HPDE6-E6E7 (cell line): Measurements from ENCODE around the gene MASP2.
"Not testable (repeated sequence)": the region's sequence is repeated elsewhere in the genome, so short reads cannot be mapped to it uniquely, and the experiment has no call there.

Experiments used
- DNase-seq: peaks from one replicate; pipeline ENCODE4 v3.0.0; 2011; ENCODE audit warnings: missing footprints; ENCODE audit errors: extremely low spot score

MASP2 gene

GRCh38 chr1:11046625-11047365 is at the start of gene MASP2:
Gene MASP2 (minus strand): TSS chr1:11047239. CDS start chr1:11047207, 32 bp downstream.
- DNase-seq, result no peak

DNA sequence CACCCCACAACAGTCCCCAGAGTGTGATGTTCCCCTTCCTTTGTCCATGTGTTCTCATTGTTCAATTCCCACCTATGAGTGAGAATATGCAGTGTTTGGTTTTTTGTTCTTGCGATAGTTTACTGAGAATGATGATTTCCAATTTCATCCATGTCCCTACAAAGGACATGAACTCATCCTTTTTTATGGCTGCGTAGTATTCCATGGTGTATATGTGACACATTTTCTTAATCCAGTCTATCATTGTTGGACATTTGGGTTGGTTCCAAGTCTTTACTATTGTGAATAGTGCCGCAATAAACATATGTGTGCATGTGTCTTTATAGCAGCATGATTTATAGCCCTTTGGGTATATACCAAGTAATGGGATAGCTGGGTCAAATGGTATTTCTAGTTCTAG is 36.7 kb upstream of the MASP2 start:
- not testable (repeated sequence) for DNase-seq

- DNase-seq, result no peak
These were observed 33.9 kb upstream of the MASP2 start for GRCh38 chr1:11080931-11081330.

- DNase-seq, result no peak
These were observed 31.6 kb upstream of the MASP2 start for GRCh38 chr1:11078631-11079030.

GRCh38 chr1:11073398-11073797 is 26.4 kb upstream of the MASP2 start:
- DNase-seq, result not testable (repeated sequence)

DNA sequence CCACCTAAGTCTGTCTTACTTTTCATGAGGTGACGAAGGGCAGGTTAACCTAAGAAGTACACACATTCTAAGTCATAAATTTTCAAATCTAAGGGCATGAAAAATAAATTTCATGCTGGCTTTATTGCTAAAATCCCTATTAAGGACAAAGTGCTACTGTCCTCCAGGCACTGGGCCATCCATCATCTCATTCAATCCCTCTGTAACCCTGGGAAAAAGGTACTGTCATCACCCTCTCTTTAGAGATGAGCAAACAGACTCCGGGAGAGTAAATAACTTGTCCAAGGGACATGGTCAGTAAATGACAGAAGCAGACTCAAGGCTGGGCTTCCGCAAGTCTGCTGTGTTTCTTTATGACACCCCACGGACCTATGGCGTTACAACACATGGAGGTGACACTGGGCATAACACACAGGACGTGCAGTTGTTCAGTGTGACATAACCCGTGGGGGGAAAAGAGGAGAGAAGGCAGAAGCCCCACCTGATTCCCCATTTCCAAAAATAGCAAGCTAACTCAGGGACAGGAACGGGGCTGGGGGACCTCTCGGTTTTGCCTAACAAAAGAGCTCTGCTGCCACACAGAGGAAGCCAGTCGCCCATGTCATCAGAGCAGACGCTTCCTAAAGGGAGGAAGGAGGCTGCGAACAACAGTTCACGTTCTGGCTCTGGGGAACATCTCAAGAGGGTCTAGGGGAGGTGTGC is 25.3 kb upstream of the MASP2 start:
- no peak for DNase-seq

- no peak for DNase-seq
These were observed 24.6 kb upstream of the MASP2 start for GRCh38 chr1:11071463-11072215.

DNA sequence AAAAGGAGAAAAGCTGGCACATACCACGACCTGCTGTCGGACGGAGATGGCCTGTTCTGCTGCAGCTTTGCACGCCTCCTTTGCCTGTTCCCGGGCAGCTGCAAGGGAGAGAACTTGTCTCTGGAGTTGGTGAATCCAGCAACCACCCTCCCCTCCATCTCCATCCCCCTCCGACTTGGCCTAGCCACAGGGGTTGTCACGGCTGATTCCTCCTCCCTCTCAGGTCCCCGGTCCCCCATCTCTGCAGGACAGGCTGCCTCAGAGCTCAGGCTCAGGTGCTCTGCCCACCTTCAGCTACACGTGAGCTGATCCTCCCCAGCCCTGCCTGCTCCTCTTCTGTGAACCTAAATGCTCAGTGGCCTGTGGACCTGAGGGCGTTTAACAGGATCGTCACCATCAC is 23.8 kb upstream of the MASP2 start:
- DNase-seq, result no peak

- no peak for DNase-seq
These were observed 21.8 kb upstream of the MASP2 start for GRCh38 chr1:11068600-11069473.

DNA sequence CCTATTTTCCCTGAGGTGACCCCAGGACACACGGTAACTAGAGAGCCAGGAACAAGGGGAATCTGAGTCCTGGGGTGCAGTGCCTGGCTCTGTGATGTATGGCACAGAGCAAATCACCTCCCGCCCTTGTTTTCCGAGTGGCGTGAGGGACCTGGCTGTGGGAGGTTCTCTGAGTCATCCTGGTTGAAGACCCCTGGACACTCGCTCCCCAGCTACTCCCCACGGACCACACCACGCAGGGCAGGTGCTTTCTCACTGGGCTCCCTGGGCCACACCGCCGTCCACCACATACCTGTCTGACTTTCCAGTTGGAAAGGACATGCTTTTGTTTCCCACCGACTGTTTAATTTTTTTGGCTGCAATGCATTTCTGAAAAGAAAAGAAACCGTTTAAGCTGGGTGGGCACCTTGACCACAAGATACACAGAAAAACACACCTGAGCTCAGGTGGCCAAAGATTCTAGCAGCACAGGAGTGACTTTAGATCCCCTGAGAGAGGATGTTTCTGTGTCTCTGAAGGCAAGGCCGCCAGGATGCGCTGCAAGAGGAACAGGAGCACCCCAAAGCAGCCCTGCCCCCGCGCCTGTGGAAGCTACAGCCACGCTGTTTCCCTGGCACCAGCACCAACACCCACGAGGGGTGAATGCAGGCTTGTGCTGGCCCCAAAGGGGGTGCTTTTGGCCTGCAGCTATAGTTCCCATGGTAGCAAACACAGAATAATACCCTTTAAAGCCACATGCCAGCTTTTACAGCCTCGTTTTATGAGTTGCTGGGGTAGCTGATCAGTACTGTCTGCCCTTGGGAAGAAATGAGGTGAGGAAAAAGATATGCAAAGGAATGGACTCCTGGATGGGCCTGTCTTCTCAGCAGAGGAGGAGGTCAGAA is 20.9 kb upstream of the MASP2 start:
- DNase-seq, result no peak

GRCh38 chr1:11065796-11066195 is 18.8 kb upstream of the MASP2 start:
- DNase-seq, result no peak

DNA sequence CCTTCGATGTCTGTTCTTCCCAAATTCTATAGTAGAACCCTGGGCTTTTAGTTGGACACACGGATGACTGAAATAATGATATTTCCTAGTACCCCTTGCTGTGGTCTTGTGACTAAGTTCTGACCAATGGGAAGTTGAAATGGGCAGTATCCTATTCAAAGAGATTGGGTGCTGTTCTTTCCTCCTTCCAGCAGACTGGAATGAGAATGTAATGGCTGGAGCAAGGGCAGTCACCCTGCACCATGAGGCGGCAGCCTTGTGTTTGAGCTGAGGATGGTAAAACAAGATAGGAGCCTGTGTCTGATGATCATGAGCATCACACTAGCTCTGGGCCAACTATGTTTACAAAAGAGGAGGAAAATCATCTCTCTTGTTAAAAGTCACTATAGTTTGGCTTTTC is 17.9 kb upstream of the MASP2 start:
- no peak for DNase-seq

DNA sequence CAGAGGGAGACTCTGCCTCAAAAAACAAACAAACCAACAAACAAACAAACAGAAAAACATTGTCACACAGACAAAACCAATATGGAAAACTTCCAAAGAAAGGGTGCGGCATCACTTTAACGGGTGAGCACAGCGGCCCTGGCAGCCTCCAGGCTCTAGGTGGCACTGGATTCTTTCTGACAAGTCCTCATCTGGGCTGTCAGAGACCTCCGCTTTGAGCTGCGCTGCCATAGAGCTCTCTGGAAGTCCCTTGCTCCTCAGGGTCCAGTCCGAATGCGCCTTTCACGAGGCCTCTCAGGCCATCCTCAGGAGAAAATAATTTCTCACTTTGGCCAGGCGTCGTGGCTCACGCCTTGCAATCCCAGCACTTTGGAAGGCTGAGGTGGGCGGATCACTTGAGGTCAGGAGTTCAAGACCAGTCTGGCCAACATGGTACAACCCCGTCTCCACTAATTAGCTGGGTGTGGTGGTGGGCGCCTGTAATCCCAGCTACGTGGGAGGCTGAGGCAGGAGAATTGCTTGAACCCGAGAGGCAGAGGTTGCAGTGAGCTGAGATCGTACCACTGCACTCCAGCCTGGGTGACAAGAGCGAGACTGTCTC is 17.0 kb upstream of the MASP2 start:
- DNase-seq, result not testable (repeated sequence)

GRCh38 chr1:11062965-11063401 is 15.9 kb upstream of the MASP2 start:
- DNase-seq, result no peak

DNA sequence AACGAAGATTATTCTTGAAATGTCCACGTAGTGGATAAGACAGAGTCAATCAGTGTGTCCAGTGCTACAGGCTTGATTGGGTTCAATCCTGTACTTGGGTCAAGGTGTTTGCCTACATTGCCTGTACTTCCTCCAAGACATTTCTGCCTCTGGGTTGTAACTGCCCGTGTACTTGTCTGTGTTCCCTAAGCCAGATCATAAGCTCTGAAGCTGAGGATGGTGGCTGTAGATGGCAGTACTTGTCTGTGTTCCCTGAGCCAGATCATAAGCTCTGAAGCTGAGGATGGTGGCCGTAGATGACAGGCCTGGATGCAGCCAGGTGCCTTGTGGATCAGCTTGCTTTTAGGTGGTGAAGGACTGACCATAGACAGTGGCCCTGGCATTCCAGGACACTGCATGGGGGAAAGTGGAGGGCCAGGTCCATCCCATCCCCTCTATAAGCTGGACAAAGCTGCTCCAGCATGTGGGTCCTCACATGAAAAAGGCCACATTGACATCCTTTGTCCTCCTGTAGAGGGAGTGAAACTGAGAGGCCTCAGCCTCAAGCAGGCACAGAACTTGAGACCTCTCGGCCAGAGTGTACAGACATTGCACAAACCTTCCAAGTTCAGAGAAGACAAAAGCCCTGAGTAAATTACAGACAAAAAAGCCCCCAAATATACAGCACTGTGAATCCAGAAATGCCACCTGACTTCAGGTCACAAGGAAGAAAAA is 14.8 kb upstream of the MASP2 start:
- DNase-seq, result no peak

GRCh38 chr1:11059968-11060830 is 13.2 kb upstream of the MASP2 start, which contains the start of gene SRM:
Gene SRM (minus strand): TSS chr1:11060018. CDS start chr1:11059943, 75 bp downstream.
- DNase-seq, result peak; percentile 98

- DNase-seq, result no peak
These were observed 12.3 kb upstream of the MASP2 start for GRCh38 chr1:11059155-11059967.
